Endothelial cell of umbilical vein (primary cell): Measurements from ENCODE around the gene SLC39A9. TPM values are rescaled to one million over a fixed set of nuclear protein-coding genes. Genes with fewer than 3 reads are reported as not detected.
"Not testable (repeated sequence)": the region's sequence is repeated elsewhere in the genome, so short reads cannot be mapped to it uniquely, and the experiment has no call there.

Experiments used
- BruUV-seq: library from RNA; stranded (reverse); fragments of 400-500 nt; replicated peaks from 2 replicates; lab custom pipeline; 2021; lab: Mats Ljungman, UMichigan
- CTCF ChIA-PET: fragments of 300-600, 350-600 bp; sonication (Branson Sonifier 250); formaldehyde crosslinking; loops from one replicate; lab custom pipeline; 2021; ENCODE audit warnings: antibody characterized with exemption, inconsistent platforms; lab: Charles Lee
- POLR2A ChIA-PET: fragments of 300-600, 350-600 bp; sonication (Branson Sonifier 250); formaldehyde crosslinking; loops from one replicate; lab custom pipeline; 2021; ENCODE audit warnings: antibody characterized with exemption, inconsistent platforms; lab: Charles Lee
- DNase-seq: peaks from one replicate; pipeline ENCODE4 v3.0.0-alpha.2; 2011; ENCODE audit warnings: low read depth, low spot score
- FAIRE-seq: peaks from 2 replicates; lab custom pipeline; 2011; peaks lifted over from hg19 to GRCh38; lab: Jason Lieb, UNC
- H2AFZ ChIP-seq: 2 replicates; pipeline ENCODE4 v1.6.0; 2012; ENCODE audit warnings: low read depth, low read length, control low read depth, inconsistent platforms
- H3K27ac ChIP-seq: 2 replicates; pipeline ENCODE4 v1.5.1; 2011; ENCODE audit warnings: low read depth, mild to moderate bottlenecking, control low read depth, low read length, moderate library complexity; ENCODE audit not compliant: insufficient read depth
- H3K27me3 ChIP-seq, 2 experiments: 2 replicates each; pipeline versions ENCODE4 v1.6.0 to v1.6.1; 2011; ENCODE audit warnings: low read length in 2 of 2, mixed read lengths in 1 of 2; ENCODE audit not compliant: control insufficient read depth in 2 of 2, insufficient read depth in 2 of 2
- H3K36me3 ChIP-seq, 2 experiments: 2 replicates in 1 of 2; 3 replicates in 1 of 2; pipeline ENCODE4 v1.5.1; 2011; ENCODE audit warnings: low read length in 2 of 2, mild to moderate bottlenecking in 1 of 2, moderate library complexity in 1 of 2; ENCODE audit not compliant: control insufficient read depth in 2 of 2, insufficient read depth in 2 of 2; ENCODE audit errors: extremely low read depth in 1 of 2
- H3K4me1 ChIP-seq: 3 replicates; pipeline ENCODE4 v1.5.1; 2011; ENCODE audit warnings: mild to moderate bottlenecking, low read length; ENCODE audit not compliant: control insufficient read depth, insufficient read depth; ENCODE audit errors: extremely low read depth
- H3K4me2 ChIP-seq: 2 replicates; pipeline ENCODE4 v1.6.1; 2011; ENCODE audit warnings: low read length, control low read depth, mixed read lengths; ENCODE audit not compliant: insufficient read depth
- H3K4me3 ChIP-seq, 3 experiments: fragments of 200-600 bp in 1 of 3; sonication (generic), shearing (Covaris generic) in 1 of 3; replicated peaks in 1 of 3; 2 replicates each; pipeline ENCODE4 v1.5.1; 2011 to 2016; ENCODE audit warnings: control low read depth in 3 of 3, low read length in 3 of 3, mild to moderate bottlenecking in 2 of 3, inconsistent platforms in 1 of 3, low read depth in 1 of 3, moderate library complexity in 1 of 3; ENCODE audit not compliant: insufficient read depth in 1 of 3
- H3K79me2 ChIP-seq: 2 replicates; pipeline ENCODE4 v1.6.0; 2012; ENCODE audit warnings: low read length, inconsistent platforms; ENCODE audit not compliant: control insufficient read depth, insufficient read depth
- H3K9ac ChIP-seq: replicated peaks from 2 replicates; pipeline ENCODE3; 2011; ENCODE audit warnings: low read length, control low read depth; ENCODE audit not compliant: insufficient read depth; ENCODE audit errors: extremely low read depth
- H3K9me1 ChIP-seq: replicated peaks from 3 replicates; pipeline ENCODE4 v1.6.0; 2011; ENCODE audit warnings: mild to moderate bottlenecking, low read length; ENCODE audit not compliant: control insufficient read depth, insufficient read depth; ENCODE audit errors: extremely low read depth
- H3K9me3 ChIP-seq: replicated peaks from 2 replicates; pipeline ENCODE4 v1.5.1; 2012; ENCODE audit warnings: low read length, inconsistent platforms; ENCODE audit not compliant: control insufficient read depth, insufficient read depth
- H4K20me1 ChIP-seq: replicated peaks from 2 replicates; pipeline ENCODE3; 2011; ENCODE audit warnings: mild to moderate bottlenecking, low read length; ENCODE audit not compliant: control insufficient read depth, insufficient read depth; ENCODE audit errors: extremely low read depth
- CTCF ChIP-seq, 2 donors: IDR thresholded peaks; 1 replicate in 1 of 2; 2 replicates in 1 of 2; pipeline ENCODE4 v1.5.1; 2011; ENCODE audit warnings: low read length in 2 of 2, mild to moderate bottlenecking in 2 of 2, moderate library complexity in 2 of 2, control low read depth in 1 of 2, inconsistent platforms in 1 of 2, low read depth in 1 of 2; ENCODE audit not compliant: insufficient read depth in 1 of 2; ENCODE audit errors: extremely low read depth in 1 of 2
- EZH2 ChIP-seq: IDR thresholded peaks from 2 replicates; pipeline ENCODE4 v1.6.1; 2012; ENCODE audit warnings: borderline replicate concordance, low read depth, mild to moderate bottlenecking, moderate library complexity, low read length, inconsistent platforms; ENCODE audit not compliant: severe bottlenecking
- FOS ChIP-seq: IDR thresholded peaks from 2 replicates; pipeline ENCODE4 v1.6.1; 2011; ENCODE audit warnings: mild to moderate bottlenecking, low read length, moderate library complexity, borderline replicate concordance; ENCODE audit not compliant: insufficient read depth
- GATA2 ChIP-seq: IDR thresholded peaks from 2 replicates; pipeline ENCODE4 v1.7.0; 2011; ENCODE audit warnings: low read depth, mild to moderate bottlenecking, moderate library complexity, mixed read lengths, low read length; ENCODE audit not compliant: insufficient read length, insufficient read depth
- JUN ChIP-seq: IDR thresholded peaks from 2 replicates; pipeline ENCODE4 v1.6.1; 2011; ENCODE audit warnings: borderline replicate concordance, low read depth; ENCODE audit not compliant: insufficient read length, insufficient read depth
- MAX ChIP-seq: IDR thresholded peaks from 2 replicates; pipeline ENCODE4 v1.6.1; 2011; ENCODE audit not compliant: insufficient read depth, insufficient read length
- MYC ChIP-seq: IDR thresholded peaks from one replicate; pipeline ENCODE4 v1.6.1; 2011; ENCODE audit warnings: mild to moderate bottlenecking, low read depth, low read length
- POLR2A ChIP-seq: IDR thresholded peaks from 2 replicates; pipeline ENCODE4 v1.6.1; 2012; ENCODE audit warnings: low read depth, mild to moderate bottlenecking, control low read depth, low read length
- POLR2AphosphoS5 ChIP-seq: IDR thresholded peaks from 2 replicates; pipeline ENCODE4 v1.6.1; 2012; ENCODE audit warnings: low read depth, mild to moderate bottlenecking, control low read depth, low read length, moderate library complexity; ENCODE audit not compliant: insufficient read depth
- dilution Hi-C: fragments of 300-500 bp; cut with MboI; formaldehyde crosslinking; loops from one replicate; pipeline ENCODE4 v1.15.0; 2019; ENCODE audit warnings: low sequenced_read_pairs; ENCODE audit not compliant: extremely low pct_ligation_motif_present
- intact Hi-C: fragments of 100-400 bp; cut with micrococcal nuclease; formaldehyde crosslinking; loops from one replicate; pipeline ENCODE4 v1.10.0; 2022
- polyA plus RNA-seq, 4 experiments: library from polyadenylated mRNA; depleted of rRNA in 3 of 4; stranded (reverse) in 3 of 4; unstranded in 1 of 4; fragments of >200 nt; gene quantifications; 2 replicates each; pipeline versions ENCODE4 v1.2.1 to v1.2.3, GENCODE V29; 2011 to 2012; ENCODE audit warnings: missing spikeins in 1 of 4
- total RNA-seq: library from RNA; stranded (reverse); gene quantifications from 2 replicates; pipeline ENCODE4 v1.2.3, GENCODE V29; 2021

The SLC39A9 gene
- total and polyA plus RNA-seq, 2 donors (not counting 3 experiments of a cell fraction or from before 2014, with no cell fraction given), result 39.8 to 55.2 TPM

GRCh38 chr14:69416087-69416486 lies 17.6 kb downstream of the SLC39A9 start:
- BruUV-seq, dilution Hi-C loops, H3K9ac ChIP-seq, H2AFZ ChIP-seq, H3K36me3 ChIP-seq, intact Hi-C loops, H4K20me1 ChIP-seq, H3K4me1 ChIP-seq, H3K27ac ChIP-seq, H3K9me1 ChIP-seq, DNase-seq, H3K27me3 ChIP-seq, FAIRE-seq, H3K4me3 ChIP-seq, H3K9me3 ChIP-seq, POLR2A ChIA-PET, H3K4me2 ChIP-seq, CTCF ChIA-PET: not testable (repeated sequence)
- peaks cover 23% of the 10 kb centered on the region for H3K79me2 ChIP-seq

GRCh38 chr14:69423279-69423678 lies 24.8 kb downstream of the SLC39A9 start:
- no peaks in the 10 kb centered on the region for H3K4me1 ChIP-seq
- no peak overlapping the region for H3K9ac ChIP-seq
- peaks cover 6 to 9% of the 10 kb centered on the region in 2 experiments for H3K36me3 ChIP-seq
- TF ChIP-seq POLR2AphosphoS5, result no peak
- TF ChIP-seq EZH2, result no peak
- TF ChIP-seq GATA2, result no peak
- TF ChIP-seq CTCF (IDR thresholded peaks at IDR 0.05; ENCODE audit: extremely low read depth in 1 of 2, insufficient read depth in 1 of 2, low read depth in 1 of 2, low read length in 2 of 2), result no peak
- no peak for TF ChIP-seq POLR2A
- no peak for TF ChIP-seq MAX
- TF ChIP-seq FOS, result no peak
- no peak for TF ChIP-seq JUN
- no peak for TF ChIP-seq MYC
- ChIA-PET POLR2A (no interaction called here), CTCF (no interaction called here)
- DNase-seq (no peak), FAIRE-seq (no peak)
- H3K27me3 ChIP-seq, result no peaks in the 10 kb centered on the region
- H2AFZ ChIP-seq, result no peak overlapping the region
- H3K4me2 ChIP-seq, result no peak overlapping the region
- H3K79me2 ChIP-seq, result peaks cover 9% of the 10 kb centered on the region
- no peaks in the 10 kb centered on the region for H4K20me1 ChIP-seq
- dilution Hi-C loops (no loop called here), intact Hi-C loops (loop anchor here (1.0 kb wide), 1 partner anchor 8 kb away; no protein-coding TSS in a partner anchor)
- no peaks in the 10 kb centered on the region for H3K9me3 ChIP-seq
- no peak overlapping the region for H3K27ac ChIP-seq
- no peaks in the 10 kb centered on the region for H3K9me1 ChIP-seq
- no peak overlapping the region for H3K4me3 ChIP-seq
- no TSS peak for BruUV-seq
